ENCODE measurements around the gene PRELP.

GRCh38 chr1:203525685-203526084, 50.1 kb downstream of the PRELP start:
- TF ChIP-seq, protein P1, sequence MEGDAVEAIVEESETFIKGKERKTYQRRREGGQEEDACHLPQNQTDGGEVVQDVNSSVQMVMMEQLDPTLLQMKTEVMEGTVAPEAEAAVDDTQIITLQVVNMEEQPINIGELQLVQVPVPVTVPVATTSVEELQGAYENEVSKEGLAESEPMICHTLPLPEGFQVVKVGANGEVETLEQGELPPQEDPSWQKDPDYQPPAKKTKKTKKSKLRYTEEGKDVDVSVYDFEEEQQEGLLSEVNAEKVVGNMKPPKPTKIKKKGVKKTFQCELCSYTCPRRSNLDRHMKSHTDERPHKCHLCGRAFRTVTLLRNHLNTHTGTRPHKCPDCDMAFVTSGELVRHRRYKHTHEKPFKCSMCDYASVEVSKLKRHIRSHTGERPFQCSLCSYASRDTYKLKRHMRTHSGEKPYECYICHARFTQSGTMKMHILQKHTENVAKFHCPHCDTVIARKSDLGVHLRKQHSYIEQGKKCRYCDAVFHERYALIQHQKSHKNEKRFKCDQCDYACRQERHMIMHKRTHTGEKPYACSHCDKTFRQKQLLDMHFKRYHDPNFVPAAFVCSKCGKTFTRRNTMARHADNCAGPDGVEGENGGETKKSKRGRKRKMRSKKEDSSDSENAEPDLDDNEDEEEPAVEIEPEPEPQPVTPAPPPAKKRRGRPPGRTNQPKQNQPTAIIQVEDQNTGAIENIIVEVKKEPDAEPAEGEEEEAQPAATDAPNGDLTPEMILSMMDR (IDR thresholded peaks at IDR 0.05) = no peak
- TF ChIP-seq POLR2A (IDR thresholded peaks at IDR 0.05) (no peak), EP300 (IDR thresholded peaks at IDR 0.05) (no peak)

Measured in sigmoid colon (tissue), 4 donors.